Measurements from ENCODE around the gene PNPLA1.

DNA sequence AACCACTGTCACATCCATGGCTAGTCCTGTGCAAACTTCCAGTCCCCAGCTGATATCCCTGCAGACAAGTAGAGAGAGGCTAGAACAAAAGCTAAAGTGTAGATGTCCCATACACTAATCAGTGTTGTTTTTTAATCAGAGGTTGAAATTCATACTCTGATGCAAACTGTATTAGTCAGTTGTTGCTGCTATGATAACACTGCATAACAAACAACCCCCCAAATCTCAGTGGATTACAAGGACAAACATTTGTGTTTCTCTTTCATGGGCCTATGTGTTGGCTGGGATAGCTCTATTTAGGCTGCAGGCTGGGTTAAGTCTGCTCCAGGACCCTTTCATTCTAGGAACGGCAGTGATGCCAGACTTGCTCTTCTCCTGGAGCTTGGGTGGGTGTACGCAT, 40.0 kb downstream of the PNPLA1 start:
- TF ChIP-seq ARNT (IDR thresholded peaks at IDR 0.05) = no peak
- TF ChIP-seq PKNOX1 (IDR thresholded peaks at IDR 0.05) = no peak
- TF ChIP-seq HDGF (IDR thresholded peaks at IDR 0.05; ENCODE audit: borderline replicate concordance) = no peak
- no peak for TF ChIP-seq SP1 (IDR thresholded peaks at IDR 0.05)
- TF ChIP-seq FOXM1 (IDR thresholded peaks at IDR 0.05; ENCODE audit: borderline replicate concordance) = no peak
- no peak for TF ChIP-seq CTBP1 (IDR thresholded peaks at IDR 0.05; ENCODE audit: borderline replicate concordance)
- no peak for TF ChIP-seq BHLHE40 (IDR thresholded peaks at IDR 0.05; ENCODE audit: borderline replicate concordance)
- no peak for TF ChIP-seq ZNF384 (IDR thresholded peaks at IDR 0.05)
- TF ChIP-seq FOXK2 (IDR thresholded peaks at IDR 0.05) = no peak
- no peak for TF ChIP-seq SUZ12 (IDR thresholded peaks at IDR 0.05)
- no peak for TF ChIP-seq ELF4 (IDR thresholded peaks at IDR 0.05)
